DND-41 (cell line): Measurements from ENCODE around the gene PIH1D1.

Experiments
- ATAC-seq: fragments of 200-7000 bp; cut with Tn5 transposase; 3 replicates; pipeline ENCODE4 v1.9.1; 2021; ENCODE audit warnings: low read depth; ENCODE audit not compliant: insufficient read depth
- DNase-seq: peaks from one replicate; pipeline ENCODE4 v3.0.0-alpha.2; 2020
- H2AFZ ChIP-seq: 2 replicates; pipeline ENCODE4 v1.6.0; 2012; ENCODE audit warnings: low read depth, low read length
- H3K27ac ChIP-seq: 2 replicates; pipeline ENCODE4 v1.5.1; 2012; ENCODE audit warnings: low read length, inconsistent platforms
- H3K27me3 ChIP-seq: fragments of 200-600 bp; sonication (generic); 2 replicates; pipeline ENCODE4 v1.6.0; 2012; ENCODE audit warnings: low read length, mild to moderate bottlenecking, inconsistent platforms; ENCODE audit not compliant: insufficient read depth, poor library complexity
- H3K36me3 ChIP-seq: 2 replicates; pipeline ENCODE4 v1.5.1; 2012; ENCODE audit warnings: low read length, inconsistent platforms; ENCODE audit not compliant: insufficient read depth
- H3K4me1 ChIP-seq: 2 replicates; pipeline ENCODE4 v1.5.1; 2012; ENCODE audit warnings: mild to moderate bottlenecking, low read length; ENCODE audit not compliant: insufficient read depth
- H3K4me2 ChIP-seq: 2 replicates; pipeline ENCODE4 v1.6.0; 2012; ENCODE audit warnings: mild to moderate bottlenecking, moderate library complexity, low read length, inconsistent platforms; ENCODE audit not compliant: insufficient read depth
- H3K4me3 ChIP-seq, 2 experiments: fragments of 200-600 bp in 1 of 2; shearing (Covaris generic) in 1 of 2; 2 replicates each; pipeline ENCODE4 v1.5.1; 2012 to 2016; ENCODE audit warnings: inconsistent platforms in 2 of 2, low read length in 2 of 2, mild to moderate bottlenecking in 2 of 2, low read depth in 1 of 2, moderate library complexity in 1 of 2
- H3K79me2 ChIP-seq: 2 replicates; pipeline ENCODE4 v1.6.0; 2012; ENCODE audit warnings: low read length, inconsistent platforms; ENCODE audit not compliant: insufficient read depth
- H3K9ac ChIP-seq: 2 replicates; pipeline ENCODE4 v1.6.0; 2012; ENCODE audit warnings: low read depth, mild to moderate bottlenecking, inconsistent platforms, low read length, moderate library complexity
- H3K9me3 ChIP-seq: 2 replicates; pipeline ENCODE4 v1.5.1; 2012; ENCODE audit warnings: low read length, moderate library complexity, mild to moderate bottlenecking, inconsistent platforms; ENCODE audit not compliant: insufficient read depth, severe bottlenecking
- H4K20me1 ChIP-seq: 2 replicates; pipeline ENCODE4 v1.6.0; 2012; ENCODE audit warnings: low read length; ENCODE audit not compliant: insufficient read depth
- CTCF ChIP-seq: IDR thresholded peaks from 2 replicates; pipeline ENCODE4 v1.5.1; 2012; ENCODE audit warnings: borderline replicate concordance, low read length, moderate library complexity, mild to moderate bottlenecking; ENCODE audit not compliant: poor library complexity, severe bottlenecking; ENCODE audit errors: extremely low read depth
- EZH2 ChIP-seq: IDR thresholded peaks from 3 replicates; pipeline ENCODE4 v1.6.1; 2012; ENCODE audit warnings: borderline replicate concordance, low read depth, mild to moderate bottlenecking, moderate library complexity, low read length, inconsistent platforms; ENCODE audit not compliant: severe bottlenecking

Gene PIH1D1

DNA sequence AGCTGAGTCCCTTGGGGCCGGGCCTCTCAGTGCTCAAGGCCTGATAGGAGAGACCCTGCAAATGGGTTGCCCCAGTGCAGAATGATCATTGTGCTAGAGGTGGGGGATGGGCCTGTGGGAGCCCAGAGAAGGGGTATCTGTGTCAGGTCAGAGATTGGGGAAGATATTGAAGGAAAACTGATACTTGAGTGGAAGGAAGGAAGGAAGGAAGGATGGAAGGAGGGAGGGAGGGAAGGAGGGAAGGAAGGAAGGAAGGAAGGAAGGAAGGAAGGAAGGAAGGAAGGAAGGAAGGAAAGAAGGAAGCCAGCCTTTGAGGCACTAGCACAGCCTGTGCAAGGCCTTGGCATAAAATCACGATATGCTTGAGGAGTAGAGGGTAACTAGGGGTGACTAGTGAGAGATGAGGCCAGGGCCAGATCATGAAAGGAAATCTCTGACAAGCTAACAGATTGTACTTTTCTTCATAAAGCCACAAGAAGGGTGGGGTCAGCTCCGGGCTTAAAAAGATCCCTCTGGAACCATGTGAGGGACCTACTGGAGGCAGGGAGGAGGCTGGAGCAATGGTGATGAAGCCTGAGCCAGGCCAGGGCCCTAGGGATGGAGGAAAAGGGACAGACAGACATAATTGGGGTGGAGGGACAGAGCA lies 39.8 kb downstream of the PIH1D1 start:
- H3K4me1 ChIP-seq: peaks cover 10% of the 10 kb centered on the region

GRCh38 chr19:49409441-49410029 lies 42.1 kb downstream of the PIH1D1 start:
- H3K9me3 ChIP-seq: no peaks in the 10 kb centered on the region
- no peaks in the 10 kb centered on the region for H3K79me2 ChIP-seq
- H2AFZ ChIP-seq: peak overlapping the region; percentile 39; the same call in 1 of the 2 replicates
- H3K4me1 ChIP-seq: peaks cover 10% of the 10 kb centered on the region
- ATAC-seq (no peak; the same call in 2 of the 3 replicates), DNase-seq (peak; percentile 39)
- no peaks in the 10 kb centered on the region for H3K27me3 ChIP-seq
- H3K9ac ChIP-seq: no peak overlapping the region
- H3K27ac ChIP-seq: no peak overlapping the region
- no peaks in the 10 kb centered on the region for H4K20me1 ChIP-seq
- no peaks in the 10 kb centered on the region for H3K36me3 ChIP-seq
- no peak for TF ChIP-seq CTCF
- no peak for TF ChIP-seq EZH2
- H3K4me3 ChIP-seq: no peak overlapping the region
- H3K4me2 ChIP-seq: no peak overlapping the region

More for the DNA sequence above, 39.8 kb downstream of the PIH1D1 start:
- Histone ChIP-seq H3K9me3 (no peaks in the 10 kb centered on the region), H3K9ac (no peak overlapping the region), H3K4me3 (no peak overlapping the region), H2AFZ (no peak overlapping the region), H3K36me3 (no peaks in the 10 kb centered on the region), H3K79me2 (no peaks in the 10 kb centered on the region), H4K20me1 (no peaks in the 10 kb centered on the region), H3K27me3 (no peaks in the 10 kb centered on the region), H3K4me2 (no peak overlapping the region), H3K27ac (no peak overlapping the region)
- ATAC-seq: no peak
- DNase-seq: no peak
- TF ChIP-seq CTCF (no peak), EZH2 (no peak)

GRCh38 chr19:49408816-49409440 lies 42.7 kb downstream of the PIH1D1 start:
- Histone ChIP-seq H3K4me2 (no peak overlapping the region), H2AFZ (0 out of 2 replicates have a peak overlapping the region, but pooled peaks have one; percentile 39), H3K36me3 (no peaks in the 10 kb centered on the region), H3K27ac (no peak overlapping the region), H3K9ac (no peak overlapping the region), H3K4me3 (no peak overlapping the region), H3K27me3 (no peaks in the 10 kb centered on the region), H3K79me2 (no peaks in the 10 kb centered on the region), H3K4me1 (peaks cover 10% of the 10 kb centered on the region), H3K9me3 (no peaks in the 10 kb centered on the region), H4K20me1 (no peaks in the 10 kb centered on the region)
- no peak for ATAC-seq
- TF ChIP-seq EZH2 (no peak), CTCF (no peak)
- no peak for DNase-seq
